K562 (cell line): ENCODE data around the gene TOMM40L. TPM values are rescaled to one million over a fixed set of nuclear protein-coding genes. Genes with fewer than 3 reads are reported as not detected.

Source experiments
- KLF13 ChIP-seq: fragments of 450-650 bp; IDR thresholded peaks from 2 replicates; pipeline ENCODE4 v1.6.1; 2016; ENCODE audit warnings: missing genetic modification characterization, low read depth, mild to moderate bottlenecking, missing compliant biosample characterization, moderate library complexity, borderline replicate concordance
- NBN ChIP-seq: fragments of 450-650 bp; IDR thresholded peaks from 2 replicates; pipeline ENCODE4 v1.6.1; 2016; ENCODE audit warnings: low read depth, mild to moderate bottlenecking
- PHF21A ChIP-seq: fragments of 450-650 bp; IDR thresholded peaks from 2 replicates; pipeline ENCODE4 v1.6.1; 2017; ENCODE audit warnings: low read depth, borderline replicate concordance
- PHF8 ChIP-seq: fragments of 200-600 bp; sonication (generic); IDR thresholded peaks from 2 replicates; pipeline ENCODE4 v1.6.1; 2012; ENCODE audit warnings: mixed run types, mild to moderate bottlenecking, inconsistent platforms, low read length, moderate library complexity, borderline replicate concordance
- PPARD ChIP-seq: fragments of 250-450 bp; sonication (Bioruptor Pico); IDR thresholded peaks from 2 replicates; pipeline ENCODE4 v1.8.0; 2022; ENCODE audit warnings: inconsistent platforms, mild to moderate bottlenecking, moderate library complexity
- RBM22 ChIP-seq: fragments of 200-400 bp; formaldehyde crosslinking; IDR thresholded peaks from 2 replicates; pipeline ENCODE4 v1.6.1; 2018; ENCODE audit warnings: low read length, low read depth; ENCODE audit not compliant: poor library complexity, severe bottlenecking
- RCOR1 ChIP-seq, 2 experiments: IDR thresholded peaks; 2 replicates each; pipeline ENCODE4 v1.6.1; 2012; ENCODE audit warnings: low read depth in 2 of 2, low read length in 2 of 2, borderline replicate concordance in 1 of 2, improper control_type of control experiment in 1 of 2
- SFPQ ChIP-seq: fragments of 200-400 bp; formaldehyde crosslinking; IDR thresholded peaks from 2 replicates; pipeline ENCODE4 v1.6.1; 2017; ENCODE audit warnings: mild to moderate bottlenecking, low read depth, low read length, moderate library complexity
- TOE1 ChIP-seq, 2 experiments: fragments of 450-650 bp in 1 of 2; sonication (generic) in 1 of 2; formaldehyde crosslinking in 1 of 2; IDR thresholded peaks; 2 replicates each; pipeline versions ENCODE4 v1.7.1 to v1.8.0; 2016 to 2022; ENCODE audit warnings: borderline replicate concordance in 2 of 2, mild to moderate bottlenecking in 2 of 2, antibody characterized with exemption in 1 of 2, inconsistent platforms in 1 of 2, low read depth in 1 of 2, missing genetic modification reagents in 1 of 2, moderate library complexity in 1 of 2
- polyA plus RNA-seq, 8 experiments: library from polyadenylated mRNA; depleted of rRNA in 4 of 8; stranded (reverse) in 5 of 8; unstranded in 3 of 8; fragments of >200 nt; fragmentation: Nextera tagmentation in 2 of 8; fragmentation: Illumina TruSeq in 1 of 8; extraction: Ambion mirVana in 2 of 8; extraction: Trizol in 1 of 8; gene quantifications; 2 replicates each; pipeline versions ENCODE4 v1.2.1 to v1.2.3, GENCODE V29; 2011 to 2014; ENCODE audit warnings: inconsistent platforms in 1 of 8, missing spikeins in 1 of 8
- total RNA-seq, 7 experiments: library from RNA; depleted of rRNA in 6 of 7; stranded (reverse); fragments of >200 nt in 6 of 7; fragmentation: Illumina TruSeq in 2 of 7; extraction: Trizol in 2 of 7; gene quantifications; 2 replicates each; pipeline versions ENCODE4 v1.2.1 to v1.2.3, GENCODE V29; 2011 to 2021; ENCODE audit warnings: low replicate concordance in 1 of 7
- TF ChIP-seq, protein P1 (sequence below): IDR thresholded peaks from 3 replicates; pipeline ENCODE4 v1.6.1; 2011; ENCODE audit warnings: borderline replicate concordance, mild to moderate bottlenecking, moderate library complexity; ENCODE audit not compliant: insufficient read length; ENCODE audit errors: extremely low read depth
- TF ChIP-seq, protein P2 (sequence below): fragments of 250-450 bp; sonication (Bioruptor Pico); IDR thresholded peaks from 2 replicates; pipeline ENCODE4 v1.9.0; 2021; ENCODE audit warnings: mild to moderate bottlenecking
- TF ChIP-seq, protein P3 (sequence below): fragments of 450-650 bp; formaldehyde crosslinking; IDR thresholded peaks from 2 replicates; pipeline ENCODE4 v1.4.0; 2020; ENCODE audit warnings: mild to moderate bottlenecking, moderate library complexity
- TF ChIP-seq, protein P4 (sequence below): IDR thresholded peaks from 2 replicates; pipeline ENCODE4 v1.6.1; 2012; ENCODE audit warnings: low read depth, low read length, improper control_type of control experiment, borderline replicate concordance

TOMM40L gene
- total and polyA plus RNA-seq, 9 of the 15 experiments (the other 6 are each of a cell fraction or from before 2014, with no cell fraction given) = 9.6 to 33.6 (median 25.2) TPM

GRCh38 chr1:161201836-161202712 lies 23.8 kb upstream of the TOMM40L start, which contains the start of gene NDUFS2 (continued):
- TF ChIP-seq, protein P1, sequence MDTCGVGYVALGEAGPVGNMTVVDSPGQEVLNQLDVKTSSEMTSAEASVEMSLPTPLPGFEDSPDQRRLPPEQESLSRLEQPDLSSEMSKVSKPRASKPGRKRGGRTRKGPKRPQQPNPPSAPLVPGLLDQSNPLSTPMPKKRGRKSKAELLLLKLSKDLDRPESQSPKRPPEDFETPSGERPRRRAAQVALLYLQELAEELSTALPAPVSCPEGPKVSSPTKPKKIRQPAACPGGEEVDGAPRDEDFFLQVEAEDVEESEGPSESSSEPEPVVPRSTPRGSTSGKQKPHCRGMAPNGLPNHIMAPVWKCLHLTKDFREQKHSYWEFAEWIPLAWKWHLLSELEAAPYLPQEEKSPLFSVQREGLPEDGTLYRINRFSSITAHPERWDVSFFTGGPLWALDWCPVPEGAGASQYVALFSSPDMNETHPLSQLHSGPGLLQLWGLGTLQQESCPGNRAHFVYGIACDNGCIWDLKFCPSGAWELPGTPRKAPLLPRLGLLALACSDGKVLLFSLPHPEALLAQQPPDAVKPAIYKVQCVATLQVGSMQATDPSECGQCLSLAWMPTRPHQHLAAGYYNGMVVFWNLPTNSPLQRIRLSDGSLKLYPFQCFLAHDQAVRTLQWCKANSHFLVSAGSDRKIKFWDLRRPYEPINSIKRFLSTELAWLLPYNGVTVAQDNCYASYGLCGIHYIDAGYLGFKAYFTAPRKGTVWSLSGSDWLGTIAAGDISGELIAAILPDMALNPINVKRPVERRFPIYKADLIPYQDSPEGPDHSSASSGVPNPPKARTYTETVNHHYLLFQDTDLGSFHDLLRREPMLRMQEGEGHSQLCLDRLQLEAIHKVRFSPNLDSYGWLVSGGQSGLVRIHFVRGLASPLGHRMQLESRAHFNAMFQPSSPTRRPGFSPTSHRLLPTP = no peak
- TF ChIP-seq RBM22 (no peak), SFPQ (no peak), NBN (peak; percentile 42; the same call in 1 of the 2 replicates), RCOR1 (IDR thresholded peaks at IDR 0.05; ENCODE audit: borderline replicate concordance in 1 of 2, low read depth in 2 of 2, low read length in 2 of 2) (peak in 1 of 2 experiments; percentile 37; a peak in 3 of 4 replicates), KLF13 (no peak), PHF8 (peak; percentile 93), PPARD (no peak), TOE1 (IDR thresholded peaks at IDR 0.05; ENCODE audit: borderline replicate concordance) (peak; percentile 51; the same call in 1 of the 2 replicates), TOE1 (CRISPR knock-in tag; IDR thresholded peaks at IDR 0.05; ENCODE audit: borderline replicate concordance, low read depth) (no peak), PHF21A (peak; percentile 83; the same call in 1 of the 2 replicates)
- TF ChIP-seq, protein P2, sequence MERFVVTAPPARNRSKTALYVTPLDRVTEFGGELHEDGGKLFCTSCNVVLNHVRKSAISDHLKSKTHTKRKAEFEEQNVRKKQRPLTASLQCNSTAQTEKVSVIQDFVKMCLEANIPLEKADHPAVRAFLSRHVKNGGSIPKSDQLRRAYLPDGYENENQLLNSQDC (CRISPR knock-in tag) = no peak
- TF ChIP-seq, protein P3, sequence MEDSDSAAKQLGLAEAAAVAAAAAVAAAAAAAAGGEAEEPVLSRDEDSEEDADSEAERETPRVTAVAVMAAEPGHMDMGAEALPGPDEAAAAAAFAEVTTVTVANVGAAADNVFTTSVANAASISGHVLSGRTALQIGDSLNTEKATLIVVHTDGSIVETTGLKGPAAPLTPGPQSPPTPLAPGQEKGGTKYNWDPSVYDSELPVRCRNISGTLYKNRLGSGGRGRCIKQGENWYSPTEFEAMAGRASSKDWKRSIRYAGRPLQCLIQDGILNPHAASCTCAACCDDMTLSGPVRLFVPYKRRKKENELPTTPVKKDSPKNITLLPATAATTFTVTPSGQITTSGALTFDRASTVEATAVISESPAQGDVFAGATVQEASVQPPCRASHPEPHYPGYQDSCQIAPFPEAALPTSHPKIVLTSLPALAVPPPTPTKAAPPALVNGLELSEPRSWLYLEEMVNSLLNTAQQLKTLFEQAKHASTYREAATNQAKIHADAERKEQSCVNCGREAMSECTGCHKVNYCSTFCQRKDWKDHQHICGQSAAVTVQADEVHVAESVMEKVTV = no peak
- TF ChIP-seq, protein P4, sequence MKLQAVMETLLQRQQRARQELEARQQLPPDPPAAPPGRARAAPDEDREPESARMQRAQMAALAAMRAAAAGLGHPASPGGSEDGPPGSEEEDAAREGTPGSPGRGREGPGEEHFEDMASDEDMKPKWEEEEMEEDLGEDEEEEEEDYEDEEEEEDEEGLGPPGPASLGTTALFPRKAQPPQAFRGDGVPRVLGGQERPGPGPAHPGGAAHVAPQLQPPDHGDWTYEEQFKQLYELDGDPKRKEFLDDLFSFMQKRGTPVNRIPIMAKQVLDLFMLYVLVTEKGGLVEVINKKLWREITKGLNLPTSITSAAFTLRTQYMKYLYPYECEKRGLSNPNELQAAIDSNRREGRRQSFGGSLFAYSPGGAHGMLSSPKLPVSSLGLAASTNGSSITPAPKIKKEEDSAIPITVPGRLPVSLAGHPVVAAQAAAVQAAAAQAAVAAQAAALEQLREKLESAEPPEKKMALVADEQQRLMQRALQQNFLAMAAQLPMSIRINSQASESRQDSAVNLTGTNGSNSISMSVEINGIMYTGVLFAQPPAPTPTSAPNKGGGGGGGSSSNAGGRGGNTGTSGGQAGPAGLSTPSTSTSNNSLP = no peak
